ENCODE results near the gene HASPIN.

- TF ChIP-seq CTCF (IDR thresholded peaks at IDR 0.05 in 4 of 5, conservative IDR thresholded peaks at IDR 0.05 in 1 of 5) (no peak), POLR2A (IDR thresholded peaks at IDR 0.05) (no peak)
These were observed 24.9 kb downstream of the HASPIN start for GRCh38 chr17:3748576-3748975.
